ENCODE results near the gene CRHR1.

The CRHR1 gene

DNA sequence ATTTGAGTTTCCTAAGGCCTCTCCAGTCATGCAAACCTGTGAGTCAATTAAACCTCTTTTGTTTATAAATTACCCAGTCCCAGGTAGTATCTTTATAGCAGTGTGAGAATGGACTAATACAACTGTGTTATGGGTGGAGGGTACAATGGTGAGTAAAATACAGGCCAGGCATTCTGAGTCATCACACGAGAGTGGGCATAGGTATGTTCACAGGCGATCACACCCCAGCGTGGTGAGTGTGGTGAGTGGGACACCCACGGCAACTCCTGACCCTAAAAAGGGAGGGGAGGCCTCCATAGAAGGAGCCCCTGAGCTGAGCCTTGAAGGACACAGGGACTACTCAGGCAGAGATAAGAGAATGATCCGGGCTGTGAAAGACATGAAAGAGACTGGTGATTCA, 87.6 kb downstream of the CRHR1 start:
- no peak for DNase-seq

GRCh38 chr17:45873728-45874127, 89.6 kb downstream of the CRHR1 start:
- DNase-seq: peak; percentile 25

DNA sequence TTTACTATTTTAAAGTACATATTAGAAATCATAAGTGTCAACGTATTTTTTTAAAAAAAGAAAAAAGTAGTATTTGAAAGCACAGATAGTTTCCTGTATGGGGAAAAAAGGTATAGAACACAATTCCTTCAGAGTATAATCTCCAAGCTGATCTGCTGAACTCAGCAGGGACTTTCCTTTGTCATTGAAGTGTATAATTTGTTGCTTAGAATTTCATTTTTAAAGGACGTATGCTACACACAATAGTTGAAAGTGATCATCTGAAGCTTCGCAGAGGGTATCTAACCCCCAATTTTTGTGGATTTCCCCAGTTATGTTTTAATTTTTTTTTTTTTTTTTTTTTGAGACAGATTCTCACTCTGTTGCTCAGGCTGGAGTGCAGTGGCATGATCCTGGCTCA, 90.0 kb downstream of the CRHR1 start:
- DNase-seq: no peak

DNA sequence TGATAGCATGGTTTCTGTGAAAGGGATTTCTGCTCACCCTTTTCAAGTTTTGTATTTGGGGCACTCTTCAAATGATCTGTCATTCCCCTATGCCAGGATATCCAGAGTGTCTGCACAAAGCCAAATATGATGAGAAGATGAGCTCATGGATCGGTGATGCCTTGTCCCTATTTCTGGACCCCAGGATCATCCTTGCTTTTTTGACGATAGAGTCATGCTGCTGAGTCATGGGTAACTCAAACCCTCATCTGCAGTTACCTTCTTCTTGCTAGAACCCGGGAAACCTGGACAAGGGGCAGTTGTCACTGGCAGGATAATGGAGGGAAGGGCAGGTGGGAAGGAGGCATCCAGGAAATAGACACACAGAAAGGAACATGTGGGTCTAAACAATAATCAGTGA, 92.4 kb downstream of the CRHR1 start:
- no peak for DNase-seq

DNA sequence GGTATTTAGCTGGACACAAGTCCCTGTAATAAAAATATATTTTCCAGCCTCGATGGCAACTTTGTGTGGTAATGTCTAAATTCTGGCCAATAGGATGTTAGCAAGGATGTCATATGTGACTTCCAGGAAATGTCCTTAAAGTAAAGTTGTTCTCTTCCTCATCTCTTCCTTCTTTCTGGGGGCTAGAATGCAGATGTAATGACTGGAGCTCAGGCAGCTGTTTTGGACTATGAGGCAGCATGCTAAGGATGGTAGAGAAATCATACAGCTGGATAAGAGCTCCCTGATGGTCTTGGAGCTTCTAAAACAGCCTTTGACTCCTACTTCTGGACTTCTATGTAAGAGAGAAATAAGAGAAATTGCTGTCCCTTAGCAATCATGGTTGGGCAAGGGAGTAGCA, 93.3 kb downstream of the CRHR1 start:
- DNase-seq: no peak

DNA sequence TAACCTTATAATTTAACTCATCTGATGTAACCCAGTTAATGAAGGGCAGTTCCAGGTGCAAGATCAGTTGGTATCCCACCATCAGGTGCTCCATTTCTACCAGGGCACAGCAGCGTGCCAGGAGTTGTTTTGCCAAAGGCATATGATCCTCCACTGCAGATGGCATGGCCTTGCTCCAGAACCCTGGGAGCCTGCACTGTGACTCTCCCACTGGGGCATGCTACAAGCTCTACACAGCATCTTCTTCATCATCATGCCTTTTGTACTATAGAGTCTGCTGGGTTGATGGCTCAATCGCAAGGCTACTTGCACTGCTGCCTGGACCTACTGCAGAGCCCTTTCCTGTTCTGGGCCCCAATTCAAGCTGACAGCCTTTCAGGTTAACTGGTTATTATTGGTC, 98.9 kb downstream of the CRHR1 start:
- DNase-seq: no peak

Measured in stimulated activated CD4-positive, alpha-beta T cell treated with anti-CD3 and anti-CD28 coated beads, Interleukin-12 subunit alpha, Interleukin-12 subunit beta, amount 100 ng/mL, for 4 hours (primary cell).